ENCODE data around the gene ANXA8L1.
"Not testable (repeated sequence)": the region's sequence is repeated elsewhere in the genome, so short reads cannot be mapped to it uniquely, and the experiment has no call there.

Gene ANXA8L1, protein sequence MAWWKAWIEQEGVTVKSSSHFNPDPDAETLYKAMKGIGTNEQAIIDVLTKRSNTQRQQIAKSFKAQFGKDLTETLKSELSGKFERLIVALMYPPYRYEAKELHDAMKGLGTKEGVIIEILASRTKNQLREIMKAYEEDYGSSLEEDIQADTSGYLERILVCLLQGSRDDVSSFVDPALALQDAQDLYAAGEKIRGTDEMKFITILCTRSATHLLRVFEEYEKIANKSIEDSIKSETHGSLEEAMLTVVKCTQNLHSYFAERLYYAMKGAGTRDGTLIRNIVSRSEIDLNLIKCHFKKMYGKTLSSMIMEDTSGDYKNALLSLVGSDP

GRCh38 chr10:46375406-46375805, at the start of gene ANXA8L1:
ANXA8L1 (plus strand) TSS chr10:46375776; CDS start chr10:46375852, 76 bp downstream.
- not testable (repeated sequence) for DNase-seq (ENCODE audit: low read depth in 2 of 2)

DNA sequence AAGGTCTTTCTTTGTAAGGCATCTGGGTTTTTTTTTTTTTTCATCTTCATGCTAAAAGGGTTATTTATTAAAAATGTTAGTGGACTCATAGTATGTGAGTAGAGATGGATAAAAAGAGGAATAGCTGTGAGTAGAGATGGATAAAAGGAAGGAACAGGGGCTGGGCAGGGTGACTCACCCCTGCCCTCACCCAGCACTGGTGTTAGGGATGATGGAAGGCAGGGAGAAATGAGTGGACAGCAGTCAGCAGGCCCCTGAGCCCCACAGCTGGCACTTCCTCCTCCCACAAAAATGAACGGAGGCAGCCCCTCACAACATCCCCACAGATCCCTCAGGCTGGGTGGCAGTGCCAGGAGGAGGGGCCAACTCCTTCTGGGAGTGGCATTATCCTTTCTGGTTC, 49.5 kb upstream of the ANXA8L1 start:
- no peak for DNase-seq (ENCODE audit: low read depth in 2 of 2)

- no peak for DNase-seq (ENCODE audit: low read depth in 2 of 2)
Observed at GRCh38 chr10:46326971-46327370, 48.6 kb upstream of the ANXA8L1 start.

DNA sequence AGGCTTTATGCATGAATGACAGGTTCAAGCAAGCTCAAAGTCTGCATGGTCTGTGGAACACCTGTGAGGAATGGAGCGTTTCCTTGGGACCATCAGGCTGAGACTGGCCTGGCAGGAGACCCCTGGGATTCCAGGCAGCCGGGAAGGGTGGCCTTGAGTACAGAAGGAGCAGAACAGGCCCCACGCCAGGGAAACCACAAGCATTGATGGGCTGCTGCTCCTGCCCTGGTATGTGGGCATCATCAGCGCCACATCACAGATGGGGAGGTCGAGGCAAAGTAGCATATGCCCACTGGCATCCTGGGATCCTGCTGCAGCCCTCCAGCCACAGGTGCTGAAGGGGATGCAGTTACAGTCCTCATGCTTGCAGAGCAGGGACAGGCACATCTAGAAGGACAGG, 47.9 kb upstream of the ANXA8L1 start:
- no peak for DNase-seq (ENCODE audit: low read depth in 2 of 2)

DNA sequence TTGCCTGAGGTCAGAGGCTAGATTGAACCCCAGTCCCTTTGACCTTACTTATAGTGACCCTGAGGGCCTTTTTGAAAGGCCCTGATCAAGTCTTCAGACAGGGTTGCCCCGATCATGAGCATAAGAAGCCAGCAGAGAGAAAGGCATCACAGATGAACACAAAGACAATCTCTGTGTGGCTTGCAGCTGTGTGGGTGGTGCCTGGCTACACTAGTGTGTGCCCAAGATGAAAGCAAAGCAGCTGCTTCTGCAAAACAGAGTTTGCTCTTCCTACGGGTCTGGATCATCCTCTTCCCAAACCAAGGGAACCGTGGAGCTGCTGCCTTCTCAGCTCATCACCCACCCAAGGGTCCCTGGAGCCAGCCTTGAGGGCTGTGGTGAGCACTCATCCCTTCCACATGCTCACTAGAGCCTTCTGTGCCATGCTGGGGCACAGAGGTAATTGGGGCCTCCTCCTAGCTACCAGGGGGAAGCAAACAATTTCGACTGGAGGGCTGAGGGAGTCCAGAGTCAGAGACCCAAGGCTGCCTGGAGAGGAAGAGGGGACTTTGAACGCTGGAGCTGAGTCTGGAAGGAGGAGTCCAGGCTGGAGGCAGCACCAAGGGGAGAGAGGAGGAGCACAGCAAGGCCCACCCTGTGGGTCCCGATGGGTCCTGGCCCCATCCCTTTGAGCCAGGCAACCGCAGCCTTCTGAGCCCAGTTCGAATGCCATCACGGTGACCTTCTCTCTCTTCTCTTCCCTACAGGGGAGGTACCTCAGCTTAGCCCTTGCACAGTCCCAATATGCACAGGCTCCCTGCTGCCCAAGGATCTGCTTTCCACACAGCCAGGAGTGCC, 46.5 kb upstream of the ANXA8L1 start:
- DNase-seq (ENCODE audit: low read depth in 2 of 2), result no peak

- no peak for DNase-seq (ENCODE audit: low read depth in 2 of 2)
Observed at GRCh38 chr10:46329690-46330016, 45.9 kb upstream of the ANXA8L1 start.

- DNase-seq (ENCODE audit: low read depth in 2 of 2), result no peak
Observed at GRCh38 chr10:46330894-46331293, 44.7 kb upstream of the ANXA8L1 start.

DNA sequence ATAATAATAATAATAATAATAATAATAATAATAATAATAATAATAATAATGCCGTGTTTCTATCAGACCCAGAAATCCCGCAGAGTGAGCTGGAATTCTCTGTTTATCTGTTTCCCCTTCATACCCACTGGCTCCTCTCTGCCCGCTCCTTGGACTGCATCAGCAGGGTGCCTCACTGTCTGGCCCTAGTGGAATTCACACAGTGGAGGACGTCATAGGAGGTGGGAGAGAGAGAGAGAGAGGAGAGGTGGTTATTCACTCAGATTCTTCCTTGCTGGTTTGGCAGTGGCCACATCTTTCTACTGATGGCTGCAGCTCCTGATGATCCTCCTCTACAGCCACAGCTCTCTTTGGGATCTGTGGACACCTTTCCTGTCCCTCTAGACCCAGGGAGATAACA, 10.1 kb upstream of the ANXA8L1 start:
- DNase-seq (ENCODE audit: low read depth in 2 of 2), result not testable (repeated sequence)

DNA sequence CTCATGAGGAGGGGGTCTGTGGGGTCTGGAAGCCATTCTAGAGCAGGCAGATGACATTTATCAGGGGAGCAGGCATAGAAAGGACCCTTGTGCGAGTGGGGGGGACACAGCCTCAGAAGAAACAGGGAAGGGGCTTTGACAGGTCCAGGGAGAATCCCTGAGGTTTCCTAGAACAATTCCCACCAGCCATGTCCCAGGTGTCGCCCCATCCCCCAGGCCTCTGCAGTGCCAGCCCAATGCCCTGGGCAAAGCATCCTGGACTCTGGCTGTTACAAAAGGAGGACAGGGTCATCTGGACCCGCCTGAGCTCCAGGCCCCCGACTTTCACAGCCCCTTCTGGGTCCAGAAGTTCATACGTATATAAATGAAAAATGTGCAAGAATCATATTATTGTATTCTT, 8.4 kb upstream of the ANXA8L1 start:
- DNase-seq (ENCODE audit: low read depth in 2 of 2), result not testable (repeated sequence)

GRCh38 chr10:46367666-46368240, 7.8 kb upstream of the ANXA8L1 start:
- not testable (repeated sequence) for DNase-seq (ENCODE audit: low read depth in 2 of 2)

- DNase-seq (ENCODE audit: low read depth in 2 of 2), result not testable (repeated sequence)
Observed at GRCh38 chr10:46368956-46369355, 6.6 kb upstream of the ANXA8L1 start.

DNA sequence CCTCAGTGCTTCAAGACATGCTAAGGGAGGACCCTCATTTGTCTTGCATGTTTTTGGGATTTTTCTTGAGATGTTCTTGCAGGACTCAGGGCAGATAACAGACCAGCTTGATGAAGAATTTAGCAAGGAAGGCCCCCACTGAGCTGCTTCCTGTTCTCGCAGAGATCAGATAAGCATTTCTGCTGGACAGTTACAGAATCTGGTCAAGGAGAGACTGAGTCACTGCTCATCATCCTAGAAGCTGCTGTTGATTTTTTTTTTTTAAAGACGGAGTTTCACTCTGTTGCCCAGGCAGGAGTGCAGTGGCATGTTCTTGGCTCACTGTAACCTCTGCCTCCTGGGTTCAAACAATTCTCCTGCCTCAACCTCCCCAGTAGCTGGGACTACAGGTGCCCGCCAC, 1.2 kb upstream of the ANXA8L1 start:
- not testable (repeated sequence) for DNase-seq (ENCODE audit: low read depth in 2 of 2)

- not testable (repeated sequence) for DNase-seq (ENCODE audit: low read depth in 2 of 2)
Observed at GRCh38 chr10:46377022-46377421, 1.4 kb downstream of the ANXA8L1 start.

GRCh38 chr10:46377651-46378050, 2.1 kb downstream of the ANXA8L1 start:
- not testable (repeated sequence) for DNase-seq (ENCODE audit: low read depth in 2 of 2)

DNA sequence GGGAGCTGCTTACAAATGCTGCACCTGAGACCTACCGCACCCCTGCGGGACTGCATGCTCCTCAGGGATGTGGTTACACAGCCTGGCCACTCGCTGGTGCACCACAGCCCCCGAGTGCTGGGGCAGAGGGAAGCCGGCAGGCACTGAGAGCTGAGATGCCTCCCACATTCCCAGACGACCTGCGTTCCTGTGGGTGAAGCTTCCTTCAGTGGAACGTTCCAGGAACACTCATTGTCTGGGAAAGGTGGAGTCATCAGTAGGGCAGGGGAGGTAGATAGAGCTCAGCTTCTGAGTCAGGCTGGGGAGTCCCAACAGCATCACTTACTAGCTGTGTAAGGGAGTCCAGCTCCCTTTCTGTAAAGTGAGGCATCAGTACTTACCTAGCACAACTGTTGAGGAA, 2.5 kb downstream of the ANXA8L1 start:
- not testable (repeated sequence) for DNase-seq (ENCODE audit: low read depth in 2 of 2)

- not testable (repeated sequence) for DNase-seq (ENCODE audit: low read depth in 2 of 2)
Observed at GRCh38 chr10:46379233-46379848, 3.8 kb downstream of the ANXA8L1 start.

- not testable (repeated sequence) for DNase-seq (ENCODE audit: low read depth in 2 of 2)
Observed at GRCh38 chr10:46385858-46386257, 10.3 kb downstream of the ANXA8L1 start.

DNA sequence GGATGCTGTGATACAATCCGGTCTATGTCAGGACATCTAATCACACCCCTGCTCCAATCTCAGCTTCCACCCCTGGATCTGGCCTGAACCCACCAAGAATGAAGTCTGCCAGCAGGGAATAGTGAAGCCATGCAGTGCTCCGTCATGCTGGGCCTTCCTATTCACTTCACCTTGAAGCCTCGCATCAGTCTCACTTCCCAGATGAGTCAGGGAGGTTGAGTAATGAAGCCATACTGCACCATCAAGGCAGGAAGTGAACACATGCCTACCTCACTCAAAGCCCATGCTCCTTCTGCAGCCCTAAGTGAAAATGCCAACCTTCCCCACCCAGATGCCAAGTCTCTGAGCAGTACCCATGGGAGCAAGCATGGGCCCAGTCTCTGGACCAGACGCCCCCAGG, 11.1 kb downstream of the ANXA8L1 start:
- not testable (repeated sequence) for DNase-seq (ENCODE audit: low read depth in 2 of 2)

DNA sequence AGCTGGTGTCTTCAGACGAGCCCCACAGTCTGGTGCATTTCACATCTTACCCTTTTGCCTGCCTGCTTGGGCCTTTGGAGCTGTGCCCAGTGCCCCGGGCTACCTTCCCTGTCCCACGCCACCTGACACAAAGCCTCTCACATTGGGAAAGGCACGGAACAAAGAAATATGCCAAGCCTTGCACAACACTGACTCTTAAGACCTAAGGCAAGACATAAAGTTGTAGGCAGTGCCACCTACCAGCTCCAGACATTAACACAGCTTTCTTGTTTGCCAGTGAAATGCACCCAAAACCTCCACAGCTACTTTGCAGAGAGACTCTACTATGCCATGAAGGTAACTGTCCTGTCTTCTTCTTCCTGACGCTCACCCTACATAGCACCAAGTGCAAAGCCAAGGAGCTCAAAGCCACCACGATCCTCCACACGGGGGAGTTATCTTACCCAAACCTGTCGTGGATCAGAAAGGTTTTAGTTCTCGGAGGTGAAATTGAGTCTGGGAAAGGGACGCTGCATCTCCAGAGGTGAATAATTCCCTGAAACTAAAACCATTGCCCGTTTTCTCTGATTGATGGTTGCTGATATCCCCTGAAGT, 11.8 kb downstream of the ANXA8L1 start:
- not testable (repeated sequence) for DNase-seq (ENCODE audit: low read depth in 2 of 2)

GRCh38 chr10:46391422-46391821, 15.8 kb downstream of the ANXA8L1 start:
- not testable (repeated sequence) for DNase-seq (ENCODE audit: low read depth in 2 of 2)

DNA sequence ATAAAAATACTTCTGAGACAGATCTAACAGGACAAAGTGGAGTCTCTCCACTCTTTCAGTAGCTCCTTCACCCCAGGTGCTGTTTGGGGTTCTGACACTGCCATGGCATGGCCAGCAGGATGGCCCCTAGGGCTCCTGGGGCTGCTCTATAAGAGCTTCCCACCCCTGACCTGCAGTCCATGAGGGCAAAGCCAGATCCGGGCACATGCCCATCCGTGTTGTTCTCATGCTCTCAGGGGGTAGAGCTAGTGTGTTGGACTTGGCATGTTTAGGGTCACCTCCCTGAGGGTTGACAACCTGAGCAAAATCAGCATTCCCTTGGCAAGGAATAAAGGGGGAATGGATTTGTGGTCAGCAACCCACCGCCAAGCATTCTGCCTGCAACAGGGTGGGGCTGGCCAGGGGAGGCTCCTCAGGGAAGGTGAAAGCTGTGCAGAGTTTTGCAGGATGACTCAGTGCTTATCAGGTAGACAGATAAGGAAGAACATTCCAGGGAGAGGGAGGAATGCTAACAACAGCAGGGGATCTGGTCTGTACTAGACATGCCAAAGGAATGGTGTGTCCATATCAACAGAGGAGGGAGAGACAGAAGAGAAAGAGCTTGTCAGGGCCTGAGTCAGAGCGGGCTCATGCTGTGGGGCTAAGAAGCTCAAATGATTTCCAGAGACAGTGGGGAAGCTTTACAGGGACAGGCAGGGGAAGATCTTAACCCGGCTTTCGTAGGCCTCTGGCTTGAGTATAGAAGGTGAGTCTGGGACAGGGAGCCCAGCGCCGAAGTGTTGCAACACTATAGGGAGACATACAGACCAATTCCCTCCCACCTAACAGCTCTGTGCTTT, 21.1 kb downstream of the ANXA8L1 start:
- DNase-seq (ENCODE audit: low read depth in 2 of 2), result not testable (repeated sequence)

All from stimulated activated CD4-positive, alpha-beta T cell treated with anti-CD3 and anti-CD28 coated beads, Interleukin-1b, Interleukin-23, amount 100 ng/mL, for 4 hours (primary cell).